Coronary artery (tissue), 2 donors: ENCODE results near the gene KREMEN1.
A peak's percentile ranks its signal among the peaks of the same experiment; 100 is the strongest.

ENCODE experiments used
- DNase-seq: peaks from one replicate; pipeline ENCODE4 v3.0.0-alpha.2; 2017; ENCODE audit warnings: low spot score
- H3K27ac ChIP-seq, 2 donors: fragments of 200-600 bp; sonication (generic); one replicate each; pipeline ENCODE4 v1.5.1; 2016 to 2019
- H3K4me3 ChIP-seq: fragments of 200-600 bp; sonication (generic); 2 replicates; pipeline ENCODE4 v1.5.1; 2016; ENCODE audit warnings: mild to moderate bottlenecking, moderate library complexity
- TF ChIP-seq, protein P1 (sequence below): fragments of 200-600 bp; sonication (generic); IDR thresholded peaks from one replicate; pipeline ENCODE4 v1.5.1; 2019; ENCODE audit warnings: antibody characterized with exemption

The KREMEN1 gene

DNA sequence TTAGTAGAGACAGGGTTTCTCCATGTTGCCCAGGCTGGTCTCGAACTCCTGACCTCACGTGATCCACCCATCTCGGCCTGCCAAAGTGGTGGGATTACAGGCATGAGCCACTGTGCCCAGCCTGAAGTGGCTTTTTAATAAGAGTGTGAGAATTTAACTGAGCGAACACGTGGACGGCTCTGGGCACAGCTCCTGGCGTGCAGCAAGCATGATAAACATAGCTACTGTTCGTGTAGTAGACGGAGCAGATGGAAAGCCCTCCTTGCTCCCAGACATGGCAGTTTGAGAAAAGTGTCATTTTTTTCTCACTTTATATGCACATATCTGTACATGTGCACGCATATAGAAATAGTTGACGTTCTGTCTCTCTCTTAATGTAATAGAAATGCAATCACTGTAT is 139.9 kb downstream of the KREMEN1 start:
- H3K27ac ChIP-seq = no peak overlapping the region
- no peak overlapping the region for H3K4me3 ChIP-seq
- DNase-seq = no peak
- TF ChIP-seq, protein P1, sequence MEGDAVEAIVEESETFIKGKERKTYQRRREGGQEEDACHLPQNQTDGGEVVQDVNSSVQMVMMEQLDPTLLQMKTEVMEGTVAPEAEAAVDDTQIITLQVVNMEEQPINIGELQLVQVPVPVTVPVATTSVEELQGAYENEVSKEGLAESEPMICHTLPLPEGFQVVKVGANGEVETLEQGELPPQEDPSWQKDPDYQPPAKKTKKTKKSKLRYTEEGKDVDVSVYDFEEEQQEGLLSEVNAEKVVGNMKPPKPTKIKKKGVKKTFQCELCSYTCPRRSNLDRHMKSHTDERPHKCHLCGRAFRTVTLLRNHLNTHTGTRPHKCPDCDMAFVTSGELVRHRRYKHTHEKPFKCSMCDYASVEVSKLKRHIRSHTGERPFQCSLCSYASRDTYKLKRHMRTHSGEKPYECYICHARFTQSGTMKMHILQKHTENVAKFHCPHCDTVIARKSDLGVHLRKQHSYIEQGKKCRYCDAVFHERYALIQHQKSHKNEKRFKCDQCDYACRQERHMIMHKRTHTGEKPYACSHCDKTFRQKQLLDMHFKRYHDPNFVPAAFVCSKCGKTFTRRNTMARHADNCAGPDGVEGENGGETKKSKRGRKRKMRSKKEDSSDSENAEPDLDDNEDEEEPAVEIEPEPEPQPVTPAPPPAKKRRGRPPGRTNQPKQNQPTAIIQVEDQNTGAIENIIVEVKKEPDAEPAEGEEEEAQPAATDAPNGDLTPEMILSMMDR = no peak

DNA sequence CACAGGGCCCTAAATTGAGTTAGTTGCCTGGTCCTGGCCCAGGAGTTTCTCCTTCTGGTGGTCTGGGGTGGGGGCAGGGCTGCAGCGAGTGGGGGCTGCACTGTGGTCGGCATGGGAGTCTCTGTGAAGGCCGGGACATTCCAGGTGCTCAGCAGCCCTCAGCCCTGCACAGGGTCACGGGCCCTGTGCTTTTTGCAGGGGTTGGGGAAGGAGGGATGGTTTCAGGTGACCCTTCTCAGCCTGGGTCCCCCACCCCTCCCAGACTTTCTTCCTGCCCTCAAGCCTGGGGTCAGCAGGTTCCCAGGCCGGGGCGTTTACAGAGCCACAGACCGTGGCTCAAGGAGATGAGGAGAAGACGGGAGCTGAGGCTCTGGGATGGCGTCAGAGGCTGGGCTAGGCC is 140.7 kb downstream of the KREMEN1 start:
- no peak for DNase-seq
- TF ChIP-seq, protein P1 = no peak
- Histone ChIP-seq H3K27ac (no peak overlapping the region), H3K4me3 (no peak overlapping the region)

DNA sequence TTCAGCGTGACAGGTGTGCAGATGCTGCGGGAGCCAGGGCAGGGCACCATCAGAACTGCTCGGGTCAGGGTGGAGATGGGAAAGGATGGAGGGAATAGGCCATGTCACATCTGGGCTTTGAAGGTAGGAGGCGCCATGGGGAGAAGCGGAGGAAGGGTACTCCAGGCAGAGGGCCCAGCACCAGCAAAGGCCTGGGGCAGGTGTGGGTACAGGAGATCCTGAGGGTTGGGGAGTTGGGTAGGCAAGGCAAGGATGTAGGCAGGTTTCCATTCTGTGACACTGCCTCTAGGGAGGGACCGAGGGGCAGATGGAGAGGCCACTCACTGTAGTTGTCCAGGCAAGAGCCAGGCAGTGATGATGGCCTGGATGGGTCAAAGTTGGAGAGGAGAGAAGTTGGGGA is 141.4 kb downstream of the KREMEN1 start:
- no peak overlapping the region for H3K4me3 ChIP-seq
- TF ChIP-seq, protein P1 = no peak
- DNase-seq = no peak
- H3K27ac ChIP-seq = no peak overlapping the region

DNA sequence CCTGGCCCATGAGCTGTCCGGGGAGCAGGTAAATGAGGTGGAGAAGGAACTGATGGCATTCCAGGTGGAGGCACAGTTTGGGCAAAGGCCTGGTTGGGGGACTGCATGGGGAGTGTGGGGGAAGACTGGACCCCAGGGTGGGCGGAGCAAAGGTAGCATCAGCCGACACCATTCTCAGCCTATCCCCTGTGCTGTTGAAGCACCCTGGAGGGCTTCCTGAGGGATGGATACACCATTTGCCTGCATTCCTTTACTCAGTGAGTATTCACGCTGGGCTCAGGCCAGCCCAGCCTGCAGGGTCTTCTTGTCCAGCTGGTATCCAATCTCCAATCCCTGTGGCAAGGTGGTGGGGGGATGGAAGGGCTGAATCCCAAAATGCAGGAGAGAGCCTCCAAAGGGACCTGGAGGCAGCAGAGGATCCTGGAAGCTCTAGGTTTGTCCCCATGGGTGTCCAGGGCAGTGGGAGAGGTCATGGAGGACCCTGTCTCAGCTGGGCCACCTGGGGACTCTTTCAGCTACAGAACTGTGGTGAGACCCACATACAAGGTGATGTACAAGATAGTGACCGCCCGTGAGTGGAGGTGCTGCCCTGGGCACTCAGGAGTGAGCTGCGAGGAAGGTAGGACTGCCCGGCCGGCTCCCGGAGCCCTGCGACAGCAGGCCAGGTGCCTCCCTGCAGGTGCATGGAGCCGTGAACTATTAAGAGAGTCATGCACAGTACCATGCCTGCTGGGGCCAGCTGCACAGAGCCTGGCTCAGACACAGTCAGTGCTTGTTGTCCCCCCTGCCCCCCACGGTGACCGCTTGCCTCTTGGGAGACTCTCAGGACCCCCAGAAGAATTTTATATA is 142.4 kb downstream of the KREMEN1 start:
- Histone ChIP-seq H3K27ac (no peak overlapping the region), H3K4me3 (no peak overlapping the region)
- TF ChIP-seq, protein P1 = no peak
- DNase-seq = peak; percentile 55

DNA sequence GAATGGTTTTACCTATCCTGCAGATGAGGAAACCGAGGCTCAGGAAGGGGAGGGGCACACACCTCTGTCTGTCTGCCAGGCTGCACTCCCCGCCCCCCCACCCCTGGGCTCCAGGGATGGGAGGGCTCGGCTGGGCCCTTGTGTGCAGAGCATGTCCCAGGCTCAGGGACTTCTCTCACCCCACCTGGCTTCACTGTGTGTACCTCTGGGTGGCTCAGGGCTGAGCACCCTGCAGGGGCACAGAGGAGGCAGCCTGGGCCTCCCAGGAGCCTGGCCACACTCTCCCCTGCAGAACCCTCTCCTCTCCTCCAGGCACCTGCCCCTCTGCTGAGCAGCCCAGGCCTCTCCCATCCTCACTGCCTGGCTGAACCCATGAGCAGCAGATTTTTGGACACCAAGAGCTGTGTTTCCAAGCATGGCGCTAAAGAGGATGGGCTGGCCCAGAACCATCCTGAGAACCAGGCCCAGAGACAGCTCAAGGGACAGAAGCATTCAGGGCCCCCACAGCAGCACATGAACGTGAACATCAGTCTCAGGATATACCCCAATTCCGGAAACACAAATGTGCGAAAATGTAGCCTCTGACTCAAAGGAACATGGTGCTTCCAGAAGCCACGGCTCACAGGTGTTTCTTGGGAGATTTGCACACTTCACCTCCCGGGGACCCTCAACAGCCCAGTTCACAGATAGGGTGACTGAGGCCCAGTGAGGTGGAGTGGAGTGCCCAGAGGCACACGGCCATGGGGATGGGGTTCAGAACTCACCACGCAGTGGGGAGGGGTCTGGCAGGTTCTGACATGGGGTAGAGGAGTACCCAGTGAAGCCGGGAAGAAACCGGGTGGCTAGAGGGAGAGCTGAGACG is 143.4 kb downstream of the KREMEN1 start:
- Histone ChIP-seq H3K27ac (no peak overlapping the region), H3K4me3 (no peak overlapping the region)
- TF ChIP-seq, protein P1 = no peak
- peak; percentile 55 for DNase-seq

DNA sequence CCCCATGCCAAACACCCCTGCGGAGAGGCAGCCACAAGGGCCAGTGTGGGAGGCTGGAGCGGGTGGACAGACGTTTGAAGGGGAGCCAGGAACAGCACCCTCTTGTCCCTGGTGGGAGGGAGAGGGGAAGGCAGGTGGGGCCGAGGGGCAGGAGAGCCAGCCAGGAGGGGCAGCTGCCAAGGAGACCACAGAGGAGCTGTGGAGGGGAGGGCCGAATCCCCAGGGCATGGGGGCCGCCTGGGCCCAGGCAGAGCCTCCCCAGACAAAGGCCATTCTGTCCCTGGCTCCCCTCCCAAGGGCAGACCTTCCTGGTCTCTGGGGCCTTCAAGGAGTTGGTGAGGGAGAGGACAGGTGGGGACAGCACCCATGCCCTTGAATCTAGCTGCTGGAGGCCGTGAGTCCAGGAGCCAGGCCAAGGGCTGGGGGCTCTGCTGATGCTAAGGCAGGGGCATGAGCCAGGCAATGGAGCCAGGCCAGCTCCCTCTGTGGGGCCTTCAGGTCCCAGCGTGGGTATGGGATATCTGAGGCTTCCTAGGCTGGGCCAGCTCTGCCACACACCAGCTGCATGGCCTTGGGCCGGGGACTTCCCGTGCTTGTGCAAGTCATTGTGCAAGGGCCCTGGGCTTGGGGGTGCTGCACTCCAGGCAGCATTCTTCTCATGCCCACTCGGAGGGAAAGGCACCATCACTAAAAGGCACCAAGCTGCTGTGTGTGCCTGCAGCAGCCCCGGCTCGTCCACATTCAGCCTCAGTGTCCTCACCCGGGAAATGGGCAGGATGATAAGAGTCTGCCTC is 144.2 kb downstream of the KREMEN1 start:
- H3K4me3 ChIP-seq = no peak overlapping the region
- TF ChIP-seq, protein P1 = no peak
- no peak overlapping the region for H3K27ac ChIP-seq
- peak; percentile 71 for DNase-seq
